Panc1 (cell line): ENCODE measurements around the gene COLEC11. TPM values are rescaled to one million over a fixed set of nuclear protein-coding genes. Genes with fewer than 3 reads are reported as not detected.

Source experiments
- ATAC-seq: fragments of 200-7000 bp; cut with Tn5 transposase; 2 replicates; pipeline ENCODE4 v1.9.1; 2020; ENCODE audit warnings: mild to moderate bottlenecking, moderate library complexity
- BruUV-seq: library from RNA; stranded (reverse); fragments of 400-500 nt; replicated peaks from 2 replicates; lab custom pipeline; 2021; lab: Mats Ljungman, UMichigan
- CTCF ChIA-PET: fragments of 300-600 bp; sonication (Branson Sonifier 250); formaldehyde crosslinking; loops from one replicate; lab custom pipeline; 2022; ENCODE audit warnings: antibody characterized with exemption; lab: Charles Lee
- POLR2A ChIA-PET: fragments of 300-600 bp; sonication (Branson Sonifier 250); formaldehyde crosslinking; loops from one replicate; lab custom pipeline; 2022; ENCODE audit warnings: antibody characterized with exemption; lab: Charles Lee
- DNase-seq: peaks from one replicate; pipeline ENCODE4 v3.0.0-alpha.2; 2010; ENCODE audit warnings: low read depth, low spot score
- H3K27ac ChIP-seq: 2 replicates; pipeline ENCODE4 v1.5.1; 2011; ENCODE audit warnings: mild to moderate bottlenecking, low read length, inconsistent platforms
- H3K27me3 ChIP-seq: fragments of 200-500 bp; sonication (Bioruptor generic); 2 replicates; pipeline ENCODE4 v1.6.0; 2014; ENCODE audit warnings: low read length, inconsistent platforms; ENCODE audit not compliant: control insufficient read depth, insufficient read depth
- H3K36me3 ChIP-seq: fragments of 200-500 bp; sonication (Bioruptor generic); 2 replicates; pipeline ENCODE4 v1.5.1; 2014; ENCODE audit warnings: inconsistent platforms, mild to moderate bottlenecking, low read length, moderate library complexity; ENCODE audit not compliant: control insufficient read depth, insufficient read depth
- H3K4me1 ChIP-seq: 2 replicates; pipeline ENCODE4 v1.5.1; 2011; ENCODE audit warnings: inconsistent platforms, mild to moderate bottlenecking, low read length, moderate library complexity; ENCODE audit not compliant: control insufficient read depth, insufficient read depth
- H3K4me3 ChIP-seq, 2 experiments: 2 replicates each; pipeline ENCODE4 v1.5.1; 2011 to 2012; ENCODE audit warnings: low read depth in 2 of 2, low read length in 2 of 2, mild to moderate bottlenecking in 2 of 2, inconsistent platforms in 1 of 2, moderate library complexity in 1 of 2
- H3K9me3 ChIP-seq: fragments of 200-500 bp; sonication (Bioruptor generic); 2 replicates; pipeline ENCODE4 v1.5.1; 2014; ENCODE audit warnings: low read depth, mild to moderate bottlenecking, inconsistent platforms, low read length, moderate library complexity; ENCODE audit not compliant: control insufficient read depth, insufficient read depth
- POLR2AphosphoS5 ChIP-seq: IDR thresholded peaks from 2 replicates; pipeline ENCODE4 v1.6.1; 2012; ENCODE audit warnings: mild to moderate bottlenecking, low read depth, low read length, moderate library complexity
- SIN3A ChIP-seq: IDR thresholded peaks from 2 replicates; pipeline ENCODE4 v1.6.1; 2012; ENCODE audit warnings: low read depth, mild to moderate bottlenecking, low read length, moderate library complexity, borderline replicate concordance; ENCODE audit not compliant: insufficient read depth
- TCF7L2 ChIP-seq: IDR thresholded peaks from 2 replicates; pipeline ENCODE4 v1.6.1; 2011; ENCODE audit warnings: mild to moderate bottlenecking, low read depth, low read length, inconsistent platforms
- in situ Hi-C: cut with HindIII; loops from 2 replicates; pipeline ENCODE4 v1.10.0; 2016; ENCODE audit warnings: low sequenced_read_pairs, low pct_unique_long_range_greater_than_20kb
- intact Hi-C: fragments of 100-400 bp; cut with micrococcal nuclease; formaldehyde crosslinking; loops from one replicate; pipeline ENCODE4 v1.10.0; 2022; ENCODE audit not compliant: unreplicated experiment
- total RNA-seq: library from RNA; stranded (reverse); gene quantifications from one replicate; pipeline ENCODE4 v1.2.1, GENCODE V29; 2021; ENCODE audit not compliant: unreplicated experiment
- TF ChIP-seq, protein P1 (sequence below): fragments of 450-650 bp; IDR thresholded peaks from 2 replicates; pipeline ENCODE4 v1.5.1; 2017; ENCODE audit warnings: mild to moderate bottlenecking
- TF ChIP-seq, protein P2 (sequence below), 2 experiments: IDR thresholded peaks; 2 replicates each; pipeline ENCODE4 v1.6.1; 2011 to 2012; ENCODE audit warnings: low read depth in 2 of 2, control low read depth in 1 of 2, low read length in 1 of 2, mild to moderate bottlenecking in 1 of 2, moderate library complexity in 1 of 2; ENCODE audit not compliant: insufficient read depth in 1 of 2

The COLEC11 gene
- total RNA-seq, 1 experiment from 2014 or later = 0.31 TPM

DNA sequence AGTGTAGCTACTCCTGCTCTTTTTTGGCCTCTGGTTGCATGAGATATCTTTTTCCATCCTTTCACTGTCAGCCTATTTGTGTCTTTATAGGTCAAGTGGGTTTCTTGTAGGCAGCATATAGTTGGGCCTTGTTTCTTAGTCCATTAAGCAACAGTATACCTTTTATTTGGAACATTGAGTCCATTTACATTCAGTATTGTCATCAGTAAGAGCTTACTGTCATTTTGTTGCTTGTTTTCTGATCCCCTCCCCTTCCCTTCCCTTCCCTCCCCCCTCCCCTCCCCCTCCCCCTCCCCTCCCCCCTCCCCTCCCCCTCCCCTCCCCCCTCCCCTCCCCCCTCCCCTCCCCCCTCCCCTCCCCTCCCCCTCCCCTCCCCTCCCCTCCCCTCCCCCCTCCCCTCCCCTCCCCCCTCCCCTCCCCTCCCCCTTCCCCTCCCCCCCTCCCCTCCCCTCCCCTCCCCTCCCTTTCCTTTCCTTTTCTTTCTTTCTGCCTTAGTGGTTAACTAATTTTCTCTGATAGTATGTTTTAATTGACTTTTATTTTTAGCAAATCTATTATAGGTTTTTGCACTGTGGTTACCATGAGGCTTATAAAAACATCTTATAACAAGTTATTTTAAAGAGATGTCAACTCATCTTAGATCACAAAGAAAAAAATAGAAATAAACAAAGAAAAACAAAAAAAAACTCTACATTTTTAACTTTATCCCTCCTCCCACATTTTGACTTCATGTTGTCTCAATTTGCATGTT is 95.3 kb downstream of the COLEC11 start:
- Histone ChIP-seq H3K9me3 (no peaks in the 10 kb centered on the region), H3K36me3 (no peaks in the 10 kb centered on the region), H3K4me3 (no peak overlapping the region), H3K27ac (no peak overlapping the region), H3K4me1 (no peaks in the 10 kb centered on the region), H3K27me3 (peaks cover 9% of the 10 kb centered on the region)
- ChIA-PET POLR2A (interaction anchor here (0.7 kb wide), 1 partner anchor 46 kb away, joined by 3 read pairs; no protein-coding TSS in a partner anchor), CTCF (no interaction called here)
- no peak for DNase-seq
- no TSS peak for BruUV-seq
- intact Hi-C loops = no loop called here
- ATAC-seq = no peak
- in situ Hi-C loops = no loop called here
- TF ChIP-seq TCF7L2 (no peak), SIN3A (no peak), POLR2AphosphoS5 (no peak)
- TF ChIP-seq, protein P1, sequence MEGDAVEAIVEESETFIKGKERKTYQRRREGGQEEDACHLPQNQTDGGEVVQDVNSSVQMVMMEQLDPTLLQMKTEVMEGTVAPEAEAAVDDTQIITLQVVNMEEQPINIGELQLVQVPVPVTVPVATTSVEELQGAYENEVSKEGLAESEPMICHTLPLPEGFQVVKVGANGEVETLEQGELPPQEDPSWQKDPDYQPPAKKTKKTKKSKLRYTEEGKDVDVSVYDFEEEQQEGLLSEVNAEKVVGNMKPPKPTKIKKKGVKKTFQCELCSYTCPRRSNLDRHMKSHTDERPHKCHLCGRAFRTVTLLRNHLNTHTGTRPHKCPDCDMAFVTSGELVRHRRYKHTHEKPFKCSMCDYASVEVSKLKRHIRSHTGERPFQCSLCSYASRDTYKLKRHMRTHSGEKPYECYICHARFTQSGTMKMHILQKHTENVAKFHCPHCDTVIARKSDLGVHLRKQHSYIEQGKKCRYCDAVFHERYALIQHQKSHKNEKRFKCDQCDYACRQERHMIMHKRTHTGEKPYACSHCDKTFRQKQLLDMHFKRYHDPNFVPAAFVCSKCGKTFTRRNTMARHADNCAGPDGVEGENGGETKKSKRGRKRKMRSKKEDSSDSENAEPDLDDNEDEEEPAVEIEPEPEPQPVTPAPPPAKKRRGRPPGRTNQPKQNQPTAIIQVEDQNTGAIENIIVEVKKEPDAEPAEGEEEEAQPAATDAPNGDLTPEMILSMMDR = no peak
- TF ChIP-seq, protein P2, sequence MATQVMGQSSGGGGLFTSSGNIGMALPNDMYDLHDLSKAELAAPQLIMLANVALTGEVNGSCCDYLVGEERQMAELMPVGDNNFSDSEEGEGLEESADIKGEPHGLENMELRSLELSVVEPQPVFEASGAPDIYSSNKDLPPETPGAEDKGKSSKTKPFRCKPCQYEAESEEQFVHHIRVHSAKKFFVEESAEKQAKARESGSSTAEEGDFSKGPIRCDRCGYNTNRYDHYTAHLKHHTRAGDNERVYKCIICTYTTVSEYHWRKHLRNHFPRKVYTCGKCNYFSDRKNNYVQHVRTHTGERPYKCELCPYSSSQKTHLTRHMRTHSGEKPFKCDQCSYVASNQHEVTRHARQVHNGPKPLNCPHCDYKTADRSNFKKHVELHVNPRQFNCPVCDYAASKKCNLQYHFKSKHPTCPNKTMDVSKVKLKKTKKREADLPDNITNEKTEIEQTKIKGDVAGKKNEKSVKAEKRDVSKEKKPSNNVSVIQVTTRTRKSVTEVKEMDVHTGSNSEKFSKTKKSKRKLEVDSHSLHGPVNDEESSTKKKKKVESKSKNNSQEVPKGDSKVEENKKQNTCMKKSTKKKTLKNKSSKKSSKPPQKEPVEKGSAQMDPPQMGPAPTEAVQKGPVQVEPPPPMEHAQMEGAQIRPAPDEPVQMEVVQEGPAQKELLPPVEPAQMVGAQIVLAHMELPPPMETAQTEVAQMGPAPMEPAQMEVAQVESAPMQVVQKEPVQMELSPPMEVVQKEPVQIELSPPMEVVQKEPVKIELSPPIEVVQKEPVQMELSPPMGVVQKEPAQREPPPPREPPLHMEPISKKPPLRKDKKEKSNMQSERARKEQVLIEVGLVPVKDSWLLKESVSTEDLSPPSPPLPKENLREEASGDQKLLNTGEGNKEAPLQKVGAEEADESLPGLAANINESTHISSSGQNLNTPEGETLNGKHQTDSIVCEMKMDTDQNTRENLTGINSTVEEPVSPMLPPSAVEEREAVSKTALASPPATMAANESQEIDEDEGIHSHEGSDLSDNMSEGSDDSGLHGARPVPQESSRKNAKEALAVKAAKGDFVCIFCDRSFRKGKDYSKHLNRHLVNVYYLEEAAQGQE (IDR thresholded peaks at IDR 0.05; ENCODE audit: insufficient read depth in 1 of 2, low read depth in 2 of 2, low read length in 1 of 2) = no peak

DNA sequence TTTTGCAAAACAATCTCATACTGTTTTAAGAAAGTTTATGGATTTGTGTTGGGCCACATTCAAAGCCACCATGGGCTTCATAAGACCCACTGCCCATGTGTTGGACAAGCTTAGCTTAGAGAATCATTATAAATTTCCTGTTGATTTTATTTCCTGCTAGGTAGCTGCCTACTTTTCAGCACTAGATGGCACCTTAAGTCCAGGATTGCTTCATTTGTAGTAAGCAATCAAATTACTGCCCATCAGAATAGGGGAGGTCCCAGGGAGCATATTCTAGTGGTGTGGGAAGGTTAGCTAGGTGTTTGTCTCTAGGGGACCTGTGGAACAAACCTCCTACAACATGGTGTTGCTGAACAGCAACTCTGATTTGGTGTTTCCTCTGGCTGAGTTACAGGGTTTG is 97.5 kb downstream of the COLEC11 start:
- ChIA-PET POLR2A (no interaction called here), CTCF (interaction anchor here (1.1 to 1.3 kb wide), 2 partner anchors 36 to 88 kb away, joined by 5 read pairs; no protein-coding TSS in a partner anchor)
- BruUV-seq = no TSS peak
- intact Hi-C loops (no loop called here), in situ Hi-C loops (no loop called here)
- Histone ChIP-seq H3K9me3 (no peaks in the 10 kb centered on the region), H3K36me3 (no peaks in the 10 kb centered on the region), H3K27me3 (peaks cover 12% of the 10 kb centered on the region), H3K4me1 (no peaks in the 10 kb centered on the region), H3K4me3 (no peak overlapping the region), H3K27ac (no peak overlapping the region)
- ATAC-seq = peak; percentile 78
- peak; percentile 7 for DNase-seq
- TF ChIP-seq TCF7L2 = no peak
- TF ChIP-seq, protein P2 (IDR thresholded peaks at IDR 0.05; ENCODE audit: insufficient read depth in 1 of 2, low read depth in 2 of 2, low read length in 1 of 2) = no peak
- TF ChIP-seq POLR2AphosphoS5 = no peak
- TF ChIP-seq, protein P1 = peak; percentile 71
- TF ChIP-seq SIN3A = no peak
